Stimulated activated CD4-positive, alpha-beta T cell treated with anti-CD3 and anti-CD28 coated beads, TNF-alpha, amount 100 ng/mL, for 1 hour (primary cell): ENCODE measurements around the gene CHIC1.

ENCODE experiments used
- DNase-seq, 3 donors: peaks; one replicate each; pipeline ENCODE4 v3.0.0-alpha.2; 2020; ENCODE audit warnings: low read depth in 3 of 3, low spot score in 1 of 3

Gene CHIC1

DNA sequence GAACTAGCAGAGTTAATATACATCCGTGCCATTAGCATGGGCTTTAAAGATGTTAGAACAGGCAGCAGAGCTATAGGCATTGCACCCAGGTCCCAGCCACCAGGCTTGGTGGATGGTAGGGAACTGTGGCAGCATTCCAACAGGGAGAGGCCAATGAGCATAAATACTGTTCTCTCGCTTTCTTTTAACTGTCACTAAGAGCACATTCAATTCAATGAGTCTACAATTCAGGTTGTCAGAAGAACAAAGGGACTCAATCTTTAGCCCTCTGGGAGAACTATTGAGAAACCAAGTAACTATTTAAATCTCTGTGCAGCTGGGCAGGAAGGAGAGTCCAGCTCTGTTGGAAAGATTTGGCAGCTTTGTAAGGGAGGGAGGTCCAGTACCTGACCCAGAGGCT, 165.6 kb downstream of the CHIC1 start:
- DNase-seq = no peak
